AG10803 (cell line): ENCODE measurements around the gene MICAL2.

Source experiments
- DNase-seq: peaks from one replicate; pipeline ENCODE4 v3.0.0; 2010; ENCODE audit warnings: low read depth
- H3K4me3 ChIP-seq: 2 replicates; pipeline ENCODE4 v1.5.1; 2011; ENCODE audit warnings: mild to moderate bottlenecking, low read length, control low read depth
- CTCF ChIP-seq: conservative IDR thresholded peaks from 2 replicates; pipeline ENCODE4 v1.5.1; 2011; ENCODE audit warnings: mild to moderate bottlenecking, low read length, control low read depth, inconsistent platforms

MICAL2 gene

DNA sequence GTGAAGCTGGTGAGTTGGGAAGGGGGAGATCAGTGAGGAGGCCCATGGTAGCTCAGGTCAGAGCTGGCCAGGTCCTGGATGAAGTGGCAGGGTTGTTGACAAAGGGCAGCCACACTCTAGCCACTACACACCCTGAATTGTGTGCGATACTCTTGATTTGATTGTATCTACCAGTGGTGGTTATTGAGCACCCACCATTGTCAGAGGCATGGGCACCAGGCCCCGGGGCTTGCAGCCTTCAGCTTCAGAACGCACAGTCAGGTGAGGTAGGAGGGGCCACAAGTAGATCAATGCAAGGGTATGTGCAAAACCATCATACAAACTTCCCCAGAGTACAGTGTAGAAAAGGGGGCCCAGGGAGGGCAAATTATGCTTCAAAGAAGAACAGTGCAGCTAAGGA, 38.1 kb downstream of the MICAL2 start:
- no peak for TF ChIP-seq CTCF
- H3K4me3 ChIP-seq = no peak overlapping the region
- DNase-seq = no peak

- DNase-seq = no peak
- no peak for TF ChIP-seq CTCF
- H3K4me3 ChIP-seq = no peak overlapping the region
These were observed 38.5 kb downstream of the MICAL2 start for GRCh38 chr11:12148882-12149281.

- H3K4me3 ChIP-seq = no peak overlapping the region
- TF ChIP-seq CTCF = no peak
- DNase-seq = no peak
These were observed 39.4 kb downstream of the MICAL2 start for GRCh38 chr11:12149672-12150225.

- TF ChIP-seq CTCF = no peak
- no peak for DNase-seq
- no peak overlapping the region for H3K4me3 ChIP-seq
These were observed 40.5 kb downstream of the MICAL2 start for GRCh38 chr11:12150831-12151382.

DNA sequence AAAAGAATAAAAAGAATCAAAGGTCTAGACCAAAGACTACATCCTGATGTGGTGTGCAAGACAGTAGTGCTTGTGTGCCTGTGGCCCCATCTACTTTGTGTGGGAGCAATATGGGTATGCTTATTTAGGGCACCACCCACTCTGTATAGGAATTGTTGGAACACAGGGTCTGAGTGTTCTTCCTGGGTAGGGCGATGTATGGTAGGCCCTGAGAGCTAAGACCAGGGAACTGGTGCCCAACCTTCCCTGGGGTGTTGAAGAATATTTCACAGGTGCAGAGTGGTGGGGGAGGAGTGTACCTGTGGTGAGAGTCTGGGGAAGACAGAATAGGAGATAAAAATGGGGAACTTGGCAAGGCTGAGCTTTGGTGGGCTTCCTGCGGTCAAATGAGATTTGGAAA, 41.9 kb downstream of the MICAL2 start:
- H3K4me3 ChIP-seq = no peak overlapping the region
- TF ChIP-seq CTCF = no peak
- DNase-seq = no peak

DNA sequence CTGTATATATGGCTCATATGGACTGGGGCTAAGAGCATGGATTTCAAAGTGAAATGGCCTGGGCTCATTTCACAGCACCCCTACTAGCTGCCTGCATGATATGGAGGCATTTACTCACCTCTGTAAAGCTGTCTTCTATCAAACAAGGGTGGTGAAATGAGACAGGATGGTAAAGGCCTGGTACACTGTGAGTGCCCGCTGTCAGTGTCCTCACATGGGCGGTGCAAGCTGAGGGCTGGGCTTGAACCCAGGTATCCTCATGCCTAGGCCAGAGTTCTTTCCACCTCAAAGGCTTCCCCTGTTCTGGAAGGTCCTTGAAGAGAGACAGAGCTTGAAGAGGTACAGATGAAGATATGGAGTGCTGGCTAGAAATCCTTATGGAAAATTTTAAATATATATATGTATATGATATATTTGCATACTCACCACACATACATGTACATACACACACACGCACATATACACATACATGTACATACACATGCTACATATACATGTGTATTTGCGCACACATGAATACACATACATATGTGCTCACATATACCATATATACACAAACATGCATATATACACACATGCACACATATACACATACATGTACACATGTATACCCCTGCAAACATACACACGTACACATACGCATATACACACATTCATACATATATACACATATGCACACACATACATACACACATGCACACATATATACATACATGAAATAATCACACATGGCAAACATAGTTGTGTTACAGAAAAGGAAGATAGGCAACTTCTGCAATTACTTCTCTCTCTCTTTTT, 44.7 kb downstream of the MICAL2 start:
- H3K4me3 ChIP-seq = no peak overlapping the region
- DNase-seq = no peak
- TF ChIP-seq CTCF = no peak

DNA sequence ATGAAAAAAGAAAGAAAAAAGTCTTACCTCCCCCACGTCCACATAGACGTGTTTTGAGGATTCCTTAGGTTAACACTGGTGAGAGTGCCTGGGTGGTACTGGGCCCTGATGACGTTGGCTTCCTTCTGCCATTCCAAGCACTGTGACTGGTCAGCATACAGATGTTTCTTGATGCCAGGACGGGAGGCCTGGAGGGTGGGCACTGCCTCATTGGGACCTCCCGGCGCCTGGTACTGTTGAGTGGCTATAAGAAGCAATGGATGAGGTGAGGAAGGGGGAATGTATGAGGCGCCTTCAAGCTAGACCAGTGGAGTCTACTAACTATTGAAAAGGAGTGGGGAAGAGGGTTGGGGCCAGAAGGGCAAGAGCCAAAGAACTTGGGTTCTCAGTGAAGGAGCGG, 45.3 kb downstream of the MICAL2 start:
- no peak for TF ChIP-seq CTCF
- DNase-seq = no peak
- H3K4me3 ChIP-seq = no peak overlapping the region
